ENCODE results near the gene CHAC1.

CHAC1 gene

GRCh38 chr15:40934457-40934856 is 18.8 kb upstream of the CHAC1 start:
- no peak overlapping the region for H3K4me3 ChIP-seq (ENCODE audit: low read length)
- DNase-seq (ENCODE audit: low read depth, low spot score), result no peak

GRCh38 chr15:40936234-40936708 is 17.0 kb upstream of the CHAC1 start:
- no peak overlapping the region for H3K4me3 ChIP-seq (ENCODE audit: low read length)
- DNase-seq (ENCODE audit: low read depth, low spot score), result no peak

- no peak for DNase-seq (ENCODE audit: low read depth, low spot score)
- no peak overlapping the region for H3K4me3 ChIP-seq (ENCODE audit: low read length)
Observed at GRCh38 chr15:40936709-40937666, 16.3 kb upstream of the CHAC1 start.

- no peak for DNase-seq (ENCODE audit: low read depth, low spot score)
- H3K4me3 ChIP-seq (ENCODE audit: low read length), result no peak overlapping the region
Observed at GRCh38 chr15:40937762-40938535, 15.3 kb upstream of the CHAC1 start.

GRCh38 chr15:40938536-40938870 is 14.8 kb upstream of the CHAC1 start:
- no peak overlapping the region for H3K4me3 ChIP-seq (ENCODE audit: low read length)
- no peak for DNase-seq (ENCODE audit: low read depth, low spot score)

- DNase-seq (ENCODE audit: low read depth, low spot score), result no peak
- H3K4me3 ChIP-seq (ENCODE audit: low read length), result no peak overlapping the region
Observed at GRCh38 chr15:40940296-40940801, 12.9 kb upstream of the CHAC1 start.

GRCh38 chr15:40941068-40941527 is 12.2 kb upstream of the CHAC1 start:
- DNase-seq (ENCODE audit: low read depth, low spot score), result no peak
- H3K4me3 ChIP-seq (ENCODE audit: low read length), result peak overlapping the region; percentile 32

GRCh38 chr15:40941528-40942336 is 11.5 kb upstream of the CHAC1 start:
- H3K4me3 ChIP-seq (ENCODE audit: low read length), result peak overlapping the region; percentile 60

GRCh38 chr15:40942337-40942854 is 10.9 kb upstream of the CHAC1 start:
- DNase-seq (ENCODE audit: low read depth, low spot score), result no peak
- peak overlapping the region; percentile 60 for H3K4me3 ChIP-seq (ENCODE audit: low read length)

More at GRCh38 chr15:40941528-40942336, 11.5 kb upstream of the CHAC1 start:
- peak; percentile 52 for DNase-seq (ENCODE audit: low read depth, low spot score)

GRCh38 chr15:40942878-40943277 is 10.4 kb upstream of the CHAC1 start:
- H3K4me3 ChIP-seq (ENCODE audit: low read length), result peak overlapping the region; percentile 60

GRCh38 chr15:40943764-40944365 is 9.4 kb upstream of the CHAC1 start:
- no peak overlapping the region for H3K4me3 ChIP-seq (ENCODE audit: low read length)
- no peak for DNase-seq (ENCODE audit: low read depth, low spot score)

More at GRCh38 chr15:40942878-40943277, 10.4 kb upstream of the CHAC1 start:
- no peak for DNase-seq (ENCODE audit: low read depth, low spot score)

GRCh38 chr15:40944510-40945296 is 8.6 kb upstream of the CHAC1 start:
- H3K4me3 ChIP-seq (ENCODE audit: low read length), result no peak overlapping the region
- DNase-seq (ENCODE audit: low read depth, low spot score), result no peak

GRCh38 chr15:40948706-40949473 is 4.4 kb upstream of the CHAC1 start:
- H3K4me3 ChIP-seq (ENCODE audit: low read length), result no peak overlapping the region
- DNase-seq (ENCODE audit: low read depth, low spot score), result no peak

- H3K4me3 ChIP-seq (ENCODE audit: low read length), result no peak overlapping the region
- no peak for DNase-seq (ENCODE audit: low read depth, low spot score)
Observed at GRCh38 chr15:40949756-40950207, 3.5 kb upstream of the CHAC1 start.

GRCh38 chr15:40951764-40952163 is 1.5 kb upstream of the CHAC1 start:
- no peak for DNase-seq (ENCODE audit: low read depth, low spot score)
- H3K4me3 ChIP-seq (ENCODE audit: low read length), result no peak overlapping the region

- no peak for DNase-seq (ENCODE audit: low read depth, low spot score)
- H3K4me3 ChIP-seq (ENCODE audit: low read length), result peak overlapping the region; percentile 75
Observed at GRCh38 chr15:40952301-40952900, 870 bp upstream of the CHAC1 start.
